H9 (cell line): ENCODE data around the gene SBK3. TPM values are rescaled to one million over a fixed set of nuclear protein-coding genes. Genes with fewer than 3 reads are reported as not detected.
"Not testable (repeated sequence)": the region's sequence is repeated elsewhere in the genome, so short reads cannot be mapped to it uniquely, and the experiment has no call there.

Source experiments
- DNase-seq: peaks from one replicate; pipeline ENCODE4 v3.0.0-alpha.2; 2017
- H2AFZ ChIP-seq: one replicate; pipeline ENCODE4 v1.6.1; 2013; ENCODE audit warnings: mild to moderate bottlenecking, low read length, control low read depth, moderate library complexity
- H2AK5ac ChIP-seq: 2 replicates; pipeline ENCODE4 v1.6.1; 2013; ENCODE audit warnings: low read length, control low read depth, mixed read lengths; ENCODE audit not compliant: insufficient read length
- H2BK120ac ChIP-seq: one replicate; pipeline ENCODE4 v1.6.1; 2013; ENCODE audit warnings: low read depth, mild to moderate bottlenecking, low read length, control low read depth, inconsistent platforms; ENCODE audit not compliant: poor library complexity, severe bottlenecking
- H2BK12ac ChIP-seq: 2 replicates; pipeline ENCODE4 v1.6.1; 2013; ENCODE audit warnings: low read length, control low read depth, mixed read lengths, low read depth; ENCODE audit not compliant: insufficient read length
- H2BK15ac ChIP-seq: 2 replicates; pipeline ENCODE4 v1.6.1; 2013; ENCODE audit warnings: low read depth, low read length, control low read depth
- H2BK20ac ChIP-seq: one replicate; pipeline ENCODE4 v1.6.1; 2013; ENCODE audit warnings: low read depth, mild to moderate bottlenecking, low read length, control low read depth, inconsistent platforms; ENCODE audit not compliant: poor library complexity, severe bottlenecking
- H2BK5ac ChIP-seq: 2 replicates; pipeline ENCODE4 v1.6.1; 2013; ENCODE audit warnings: low read length, control low read depth, mixed read lengths; ENCODE audit not compliant: insufficient read length
- H3K14ac ChIP-seq: 2 replicates; pipeline ENCODE4 v1.6.1; 2013; ENCODE audit warnings: low read length, control low read depth; ENCODE audit not compliant: insufficient read depth
- H3K18ac ChIP-seq: 2 replicates; pipeline ENCODE4 v1.6.1; 2013; ENCODE audit warnings: low read depth, mild to moderate bottlenecking, mixed read lengths, low read length, control low read depth; ENCODE audit not compliant: insufficient read length
- H3K23ac ChIP-seq: 2 replicates; pipeline ENCODE4 v1.6.1; 2013; ENCODE audit warnings: low read length, control low read depth, mixed read lengths, low read depth; ENCODE audit not compliant: insufficient read length
- H3K23me2 ChIP-seq: 2 replicates; pipeline ENCODE4 v1.6.1; 2013; ENCODE audit warnings: low read depth, mild to moderate bottlenecking, mixed read lengths, low read length, control low read depth; ENCODE audit not compliant: insufficient read length, poor library complexity, severe bottlenecking
- H3K27ac ChIP-seq: 2 replicates; pipeline ENCODE4 v1.5.1; 2013; ENCODE audit warnings: low read length, control low read depth, mixed read lengths, low read depth; ENCODE audit not compliant: insufficient read length
- H3K27me3 ChIP-seq: 2 replicates; pipeline ENCODE4 v1.6.1; 2013; ENCODE audit warnings: low read length, control low read depth, inconsistent platforms; ENCODE audit not compliant: insufficient read depth
- H3K4ac ChIP-seq: 2 replicates; pipeline ENCODE4 v1.6.1; 2013; ENCODE audit warnings: low read depth, mild to moderate bottlenecking, control low read depth, inconsistent platforms, low read length, moderate library complexity
- H3K4me1 ChIP-seq: 2 replicates; pipeline ENCODE4 v1.6.1; 2013; ENCODE audit warnings: low read length, control low read depth, inconsistent platforms; ENCODE audit not compliant: insufficient read depth
- H3K4me2 ChIP-seq: 2 replicates; pipeline ENCODE4 v1.6.1; 2013; ENCODE audit warnings: low read length, control low read depth, mixed read lengths; ENCODE audit not compliant: insufficient read length, insufficient read depth
- H3K56ac ChIP-seq: 2 replicates; pipeline ENCODE4 v1.6.1; 2013; ENCODE audit warnings: low read depth, mild to moderate bottlenecking, mixed read lengths, low read length, control low read depth; ENCODE audit not compliant: insufficient read length
- H3K79me1 ChIP-seq: 2 replicates; pipeline ENCODE4 v1.6.1; 2013; ENCODE audit warnings: low read depth, mild to moderate bottlenecking, moderate library complexity, low read length, control low read depth, inconsistent platforms; ENCODE audit not compliant: insufficient read depth, poor library complexity, severe bottlenecking
- H3K79me2 ChIP-seq: 2 replicates; pipeline ENCODE4 v1.6.1; 2013; ENCODE audit warnings: low read length, control low read depth, inconsistent platforms; ENCODE audit not compliant: insufficient read depth
- H3K9ac ChIP-seq: 2 replicates; pipeline ENCODE4 v1.6.1; 2013; ENCODE audit warnings: low read length, control low read depth, mixed read lengths; ENCODE audit not compliant: insufficient read length; ENCODE audit errors: extremely low read depth
- H3K9me3 ChIP-seq: one replicate; pipeline ENCODE4 v1.6.1; 2013; ENCODE audit warnings: low read depth, low read length, inconsistent platforms; ENCODE audit not compliant: control insufficient read depth
- H3T11ph ChIP-seq: one replicate; pipeline ENCODE4 v1.6.1; 2013; ENCODE audit warnings: mild to moderate bottlenecking, low read length, control low read depth, inconsistent platforms
- H4K20me1 ChIP-seq: one replicate; pipeline ENCODE4 v1.6.1; 2013; ENCODE audit not compliant: control insufficient read depth, insufficient read length, insufficient read depth
- H4K5ac ChIP-seq: 2 replicates; pipeline ENCODE4 v1.6.1; 2013; ENCODE audit warnings: low read depth, mild to moderate bottlenecking, mixed read lengths, low read length, control low read depth; ENCODE audit not compliant: insufficient read length
- H4K8ac ChIP-seq: replicated peaks from 2 replicates; pipeline ENCODE4 v1.6.1; 2013; ENCODE audit warnings: low read length, control low read depth, mixed read lengths, low read depth; ENCODE audit not compliant: insufficient read length
- H4K91ac ChIP-seq: 2 replicates; pipeline ENCODE4 v1.6.1; 2013; ENCODE audit warnings: low read depth, mild to moderate bottlenecking, moderate library complexity, mixed read lengths, low read length, control low read depth; ENCODE audit not compliant: insufficient read length
- H3K27ac Mint-ChIP-seq, 3 experiments: 2 replicates in 2 of 3; 3 replicates in 1 of 3; pipeline ENCODE4 v1.8.0; 2020 to 2021; ENCODE audit warnings: mixed read lengths in 3 of 3, mild to moderate bottlenecking in 1 of 3, moderate library complexity in 1 of 3
- H3K27me3 Mint-ChIP-seq: 2 replicates; pipeline ENCODE4 v1.8.0; 2021; ENCODE audit warnings: low read depth, mild to moderate bottlenecking, moderate library complexity, mixed read lengths
- H3K36me3 Mint-ChIP-seq, 3 experiments: 2 replicates in 2 of 3; 3 replicates in 1 of 3; pipeline ENCODE4 v1.8.0; 2020 to 2021; ENCODE audit warnings: low read depth in 3 of 3, mixed read lengths in 3 of 3; ENCODE audit not compliant: insufficient read depth in 1 of 3
- H3K4me1 Mint-ChIP-seq, 2 experiments: 2 replicates each; pipeline ENCODE4 v1.8.0; 2020; ENCODE audit warnings: mixed read lengths in 2 of 2
- H3K4me3 Mint-ChIP-seq, 2 experiments: 2 replicates in 1 of 2; 3 replicates in 1 of 2; pipeline ENCODE4 v1.8.0; 2020 to 2021; ENCODE audit warnings: mild to moderate bottlenecking in 2 of 2, mixed read lengths in 2 of 2, moderate library complexity in 1 of 2
- H3K9me3 Mint-ChIP-seq, 2 experiments: 2 replicates in 1 of 2; 3 replicates in 1 of 2; pipeline ENCODE4 v1.8.0; 2020; ENCODE audit warnings: mild to moderate bottlenecking in 2 of 2, mixed read lengths in 2 of 2, moderate library complexity in 1 of 2
- WGBS: extraction: QIAGEN DNeasy Blood & Tissue Kit; methylation state at CpG from one replicate; pipeline ENCODE4 v1.1.7; 2013; ENCODE audit warnings: missing lambda C conversion rate, low lambda C conversion rate, mixed read lengths; ENCODE audit not compliant: insufficient read length; ENCODE audit errors: extremely low coverage; 5-methylcytosine and 5-hydroxymethylcytosine counted together
- total RNA-seq: library from RNA; stranded (reverse); gene quantifications from 2 replicates; pipeline ENCODE4 v1.2.1, GENCODE V29; 2021

The SBK3 gene
- total RNA-seq, 1 experiment from 2014 or later, result 0.70 TPM

DNA sequence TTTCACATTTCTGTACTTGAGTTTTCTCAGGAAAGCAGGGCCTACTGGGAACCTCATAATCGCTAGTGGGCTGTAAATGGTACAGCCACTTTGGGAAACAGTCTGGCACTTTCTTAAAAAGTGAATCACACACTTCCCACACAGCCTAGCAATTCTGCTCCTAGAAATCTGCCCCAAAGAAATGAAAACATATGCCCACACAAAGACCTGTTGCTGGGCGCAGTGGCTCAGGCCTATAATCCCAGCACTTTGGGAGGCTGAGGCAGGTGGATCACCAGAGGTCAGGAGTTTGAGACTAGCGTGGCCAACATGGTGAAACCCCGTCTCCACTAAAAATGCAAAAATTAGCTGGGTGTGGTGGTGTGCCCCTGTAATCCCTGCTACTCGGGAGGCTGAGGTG is 24.1 kb upstream of the SBK3 start:
- not testable (repeated sequence) for H2AK5ac ChIP-seq, H3K9me3 ChIP-seq, H3K27ac Mint-ChIP-seq, H3K4me1 Mint-ChIP-seq, H3K9me3 Mint-ChIP-seq, H4K8ac ChIP-seq, H3K4me2 ChIP-seq, H3K14ac ChIP-seq, H2BK12ac ChIP-seq, H2BK20ac ChIP-seq, H3K9ac ChIP-seq, H4K20me1 ChIP-seq, H3K27ac ChIP-seq, H3K27me3 ChIP-seq, H2AFZ ChIP-seq, H3K79me1 ChIP-seq, H3K79me2 ChIP-seq, H4K5ac ChIP-seq, H3K4me1 ChIP-seq, H2BK5ac ChIP-seq, H3K4me3 Mint-ChIP-seq, H2BK120ac ChIP-seq, H3K23ac ChIP-seq, H3K4ac ChIP-seq, H3T11ph ChIP-seq, H3K56ac ChIP-seq, H3K36me3 Mint-ChIP-seq, H2BK15ac ChIP-seq, H3K18ac ChIP-seq, DNase-seq, H4K91ac ChIP-seq, H3K23me2 ChIP-seq
- no CpG with 5 or more reads among the region's 5 CpGs for WGBS
- H3K27me3 Mint-ChIP-seq, result peaks cover 11% of the 10 kb centered on the region
